Heart right ventricle (tissue), 16 donors: ENCODE measurements around the gene HNRNPL. TPM values are rescaled to one million over a fixed set of nuclear protein-coding genes. Genes with fewer than 3 reads are reported as not detected.
"Not testable (repeated sequence)": the region's sequence is repeated elsewhere in the genome, so short reads cannot be mapped to it uniquely, and the experiment has no call there.

ENCODE experiments used
- ATAC-seq, 8 donors: fragments of 200-7000 bp; cut with Tn5 transposase; one replicate each; pipeline ENCODE4 v1.9.1; 2020; ENCODE audit warnings: mild to moderate bottlenecking in 8 of 8, moderate library complexity in 8 of 8, moderate number of reproducible peaks in 1 of 8
- DNase-seq, 2 donors: peaks; one replicate each; pipeline ENCODE4 v3.0.0-alpha.2; 2020
- H3K27ac ChIP-seq, 10 donors: fragments of 200-600 bp; sonication (generic) in 2 of 10; one replicate each; pipeline versions ENCODE4 v1.5.0 to v1.8.0; 2020 to 2022; ENCODE audit warnings: mild to moderate bottlenecking in 3 of 10
- H3K27me3 ChIP-seq, 7 donors: fragments of 200-600 bp; one replicate each; pipeline ENCODE4 v1.8.0; 2021 to 2022; ENCODE audit warnings: mild to moderate bottlenecking in 2 of 7
- H3K36me3 ChIP-seq, 9 donors: fragments of 200-600 bp; sonication (generic) in 1 of 9; one replicate each; pipeline versions ENCODE4 v1.5.0 to v1.8.0; 2020 to 2022; ENCODE audit warnings: mild to moderate bottlenecking in 2 of 9
- H3K4me1 ChIP-seq, 9 donors: fragments of 200-600 bp; sonication (generic) in 1 of 9; one replicate each; pipeline versions ENCODE4 v1.5.0 to v1.8.0; 2020 to 2022; ENCODE audit warnings: mild to moderate bottlenecking in 4 of 9
- H3K4me3 ChIP-seq, 10 donors: fragments of 200-600 bp; sonication (generic) in 2 of 10; one replicate each; pipeline versions ENCODE4 v1.5.0 to v1.8.0; 2020 to 2022; ENCODE audit warnings: mild to moderate bottlenecking in 7 of 10, moderate library complexity in 2 of 10
- H3K9me3 ChIP-seq, 11 donors: fragments of 200-600 bp in 10 of 11; sonication (generic) in 2 of 11; one replicate each; pipeline versions ENCODE4 v1.5.0 to v1.8.0; 2013 to 2022; ENCODE audit warnings: mild to moderate bottlenecking in 2 of 11, control low read depth in 1 of 11, moderate library complexity in 1 of 11
- WGBS, 2 donors: extraction: QIAGEN DNeasy Blood & Tissue Kit; methylation state at CpG; one replicate each; pipeline ENCODE4 v1.1.7; 2013; ENCODE audit warnings: inconsistent platforms in 1 of 2; 5-methylcytosine and 5-hydroxymethylcytosine counted together
- intact Hi-C, 10 donors: fragments of 100-400 bp; cut with DNase I; formaldehyde crosslinking; loops; one replicate each; pipeline versions ENCODE4 v1.11.1 to v1.14.2; 2022
- polyA plus RNA-seq, 2 donors: library from polyadenylated mRNA; stranded (reverse); fragments of 200-250 nt; gene quantifications; one replicate each; pipeline ENCODE4 v1.2.3, GENCODE V29; 2013
- total RNA-seq, 10 donors: library from RNA; stranded (reverse); fragmentation: NEBNext Ultra II Directional in 3 of 10; extraction: Animal tissue kit (Norgen Biotek cat#: 25700) in 3 of 10; gene quantifications; one replicate each; pipeline versions ENCODE4 v1.2.1 to v1.2.4, GENCODE V29; 2021 to 2023
- TF ChIP-seq, protein P1 (sequence below), 9 donors: fragments of 200-600 bp; sonication (generic) in 2 of 9; IDR thresholded peaks; one replicate each; pipeline versions ENCODE4 v1.5.0 to v1.8.0; 2021 to 2022; ENCODE audit warnings: antibody characterized with exemption in 9 of 9, mild to moderate bottlenecking in 5 of 9, moderate library complexity in 1 of 9
- donor health status: Arrhythmogenic right ventricular cardiomyopathy.
- donor health status: ischemic (EF 13 %, LVEDD 7.1; RV severe dilation, severe dysfunction).
- donor health status: healthy with polysubstance abuse.
- donor health status: DM: no; HTN: yes; CAD: no.
- donor health status: DM: no; HTN: no; CAD: no.
- donor health status: ischemic (EF 25% LVEDD 6.9; RV normal size, moderate dysfunction).
- donor health status: ischemic (EF 25% LVEDD 5.7; RV mildly dilated, moderate dysfunction).
- donor health status: healthy.
- donor health status: DM: yes; HTN: yes; CAD: no.
- donor health status: Ischemic cardiomyopathy.
- donor health status: ischemic (EF 35%, LVEDD 5.7; RV mildly dilated, moderate dysfunction).
- donor health status: nonischemic (EF 11% LVEDD 7.7; RV severe dilation, severe dysfunction).
- donor health status: DM: yes; HTN: yes; CAD: no.
- donor health status: PGD.
- donor health status: ischemic (EF 29% LVEDD 5.4; RV normal size, mild dysfunction).
- donor health status: nonischemic (EF 23%, LVEDD 6.1; RV moderate dilation, normal function).

The HNRNPL gene
- total and polyA plus RNA-seq, 12 donors = 130 to 196 (median 170) TPM

GRCh38 chr19:38792250-38793111 lies 57.3 kb downstream of the HNRNPL start:
- peak overlapping the region in 9 of 10 donors; percentile 7 to 47 (median 42) for H3K4me3 ChIP-seq
- TF ChIP-seq, protein P1, sequence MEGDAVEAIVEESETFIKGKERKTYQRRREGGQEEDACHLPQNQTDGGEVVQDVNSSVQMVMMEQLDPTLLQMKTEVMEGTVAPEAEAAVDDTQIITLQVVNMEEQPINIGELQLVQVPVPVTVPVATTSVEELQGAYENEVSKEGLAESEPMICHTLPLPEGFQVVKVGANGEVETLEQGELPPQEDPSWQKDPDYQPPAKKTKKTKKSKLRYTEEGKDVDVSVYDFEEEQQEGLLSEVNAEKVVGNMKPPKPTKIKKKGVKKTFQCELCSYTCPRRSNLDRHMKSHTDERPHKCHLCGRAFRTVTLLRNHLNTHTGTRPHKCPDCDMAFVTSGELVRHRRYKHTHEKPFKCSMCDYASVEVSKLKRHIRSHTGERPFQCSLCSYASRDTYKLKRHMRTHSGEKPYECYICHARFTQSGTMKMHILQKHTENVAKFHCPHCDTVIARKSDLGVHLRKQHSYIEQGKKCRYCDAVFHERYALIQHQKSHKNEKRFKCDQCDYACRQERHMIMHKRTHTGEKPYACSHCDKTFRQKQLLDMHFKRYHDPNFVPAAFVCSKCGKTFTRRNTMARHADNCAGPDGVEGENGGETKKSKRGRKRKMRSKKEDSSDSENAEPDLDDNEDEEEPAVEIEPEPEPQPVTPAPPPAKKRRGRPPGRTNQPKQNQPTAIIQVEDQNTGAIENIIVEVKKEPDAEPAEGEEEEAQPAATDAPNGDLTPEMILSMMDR (IDR thresholded peaks at IDR 0.05) = peak in 8 of 9 donors; percentile 15 to 53 (median 43)
- no peaks in the 10 kb centered on the region for H3K27me3 ChIP-seq
- 22 to 24% methylated on average over 63 of the region's 71 CpGs for WGBS, 2 donors
- peak; percentile 21 to 63 (median 46) for ATAC-seq
- peaks cover 0 to 15% (median 7%) of the 10 kb centered on the region in 9 donors for H3K4me1 ChIP-seq
- no peaks in the 10 kb centered on the region for H3K36me3 ChIP-seq
- H3K27ac ChIP-seq = peak overlapping the region in 4 of 10 donors; percentile 3 to 36 (median 12)
- DNase-seq = peak in 1 of 2 donors; percentile 67
- H3K9me3 ChIP-seq = no peaks in the 10 kb centered on the region
- intact Hi-C loops = no loop called here

GRCh38 chr19:38791451-38792064 lies 58.2 kb downstream of the HNRNPL start:
- peak overlapping the region in 4 of 10 donors; percentile 31 to 39 (median 38) for H3K4me3 ChIP-seq
- intact Hi-C loops = not testable (repeated sequence)
- ATAC-seq = peak; percentile 87 to 94 (median 92)

GRCh38 chr19:38790507-38791403 lies 59.0 kb downstream of the HNRNPL start:
- peak in 4 of 8 donors; percentile 2 to 15 (median 8) for ATAC-seq
- H3K36me3 ChIP-seq, intact Hi-C loops, H3K27ac ChIP-seq, H3K9me3 ChIP-seq, DNase-seq, H3K27me3 ChIP-seq: not testable (repeated sequence)
- H3K4me3 ChIP-seq = peak overlapping the region in 4 of 10 donors; percentile 31 to 39 (median 38)
- 56 to 64% methylated on average over 12 to 17 of the region's 49 CpGs for WGBS, 2 donors
- H3K4me1 ChIP-seq = peaks cover 0 to 15% (median 7%) of the 10 kb centered on the region in 9 donors

More at GRCh38 chr19:38791451-38792064, 58.2 kb downstream of the HNRNPL start:
- not testable (repeated sequence) for DNase-seq, H3K27ac ChIP-seq, H3K36me3 ChIP-seq, H3K9me3 ChIP-seq, H3K27me3 ChIP-seq
- H3K4me1 ChIP-seq = peaks cover 0 to 15% (median 7%) of the 10 kb centered on the region in 9 donors
- no CpG with 5 or more reads among the region's 40 CpGs for WGBS, 2 donors

- TF ChIP-seq, protein P1 (IDR thresholded peaks at IDR 0.05) = no peak
- intact Hi-C loops = no loop called here
- no peak for ATAC-seq
- Histone ChIP-seq H3K27me3 (no peaks in the 10 kb centered on the region), H3K36me3 (no peaks in the 10 kb centered on the region), H3K4me1 (peaks cover 0 to 15% (median 7%) of the 10 kb centered on the region in 9 donors), H3K9me3 (no peaks in the 10 kb centered on the region), H3K27ac (no peak within 1 kb of the TSS), H3K4me3 (no peak within 1 kb of the TSS)
- no peak for DNase-seq
- WGBS, 2 donors = 74 to 80% methylated on average over 13 of the region's 17 CpGs
These were observed 61.1 kb downstream of the HNRNPL start, which contains the start of gene LGALS7B for GRCh38 chr19:38788478-38789243. Gene LGALS7B, plus strand, starts transcription at chr19:38789200. Its CDS starts 27 bp downstream, at chr19:38789227.
